CD4-positive, alpha-beta T cell treated with Interleukin-17A for 4 hours (primary cell): ENCODE data around the gene PLXNB1.
"Not testable (repeated sequence)": the region's sequence is repeated elsewhere in the genome, so short reads cannot be mapped to it uniquely, and the experiment has no call there.

Source experiments
- DNase-seq: peaks from one replicate; pipeline ENCODE4 v3.0.0-alpha.2; 2020; ENCODE audit warnings: mixed read lengths

The PLXNB1 gene

GRCh38 chr3:48463703-48464102, 33.8 kb upstream of the PLXNB1 start:
- no peak for DNase-seq

DNA sequence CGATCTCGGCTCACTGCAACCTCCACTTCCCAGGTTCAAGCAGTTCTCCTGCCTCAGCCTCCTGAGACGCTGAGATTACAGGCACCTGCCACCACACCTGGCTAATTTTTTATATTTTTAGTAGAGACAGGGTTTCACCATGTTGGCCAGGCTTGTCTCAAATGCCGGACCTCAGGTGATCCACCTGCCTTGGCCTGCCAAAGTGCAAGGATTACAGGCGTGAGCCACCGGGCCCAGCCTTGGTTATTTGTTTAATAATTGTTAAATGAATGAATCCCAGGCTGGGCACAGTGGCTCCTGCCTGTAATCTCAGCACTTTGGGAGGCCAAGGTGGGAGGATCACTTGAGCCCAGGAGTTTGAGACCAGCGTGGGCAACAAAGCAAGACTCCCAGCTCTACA, 31.9 kb upstream of the PLXNB1 start:
- DNase-seq: not testable (repeated sequence)

GRCh38 chr3:48460517-48460902, 30.6 kb upstream of the PLXNB1 start:
- no peak for DNase-seq

GRCh38 chr3:48459773-48460516, 30.1 kb upstream of the PLXNB1 start:
- no peak for DNase-seq

DNA sequence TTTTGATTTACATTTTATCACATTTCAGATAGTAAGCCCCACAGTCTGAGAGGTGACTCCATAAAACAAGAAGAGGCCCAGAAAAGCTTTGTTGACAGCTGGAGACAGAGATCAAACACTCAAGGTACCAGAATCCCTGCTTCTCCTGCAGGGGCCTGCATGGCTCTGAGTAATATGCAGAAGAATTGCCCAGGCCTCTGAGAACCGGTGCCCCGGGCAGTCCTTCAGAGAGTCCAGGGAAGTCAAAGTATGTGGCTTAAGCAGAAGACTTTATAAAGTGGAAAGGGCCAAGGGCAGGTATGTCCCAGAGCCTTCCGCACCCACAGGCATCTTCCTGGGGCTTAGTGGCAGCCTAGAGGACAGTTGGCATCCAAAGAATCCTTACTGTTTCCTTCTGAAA, 29.4 kb upstream of the PLXNB1 start:
- DNase-seq: no peak

DNA sequence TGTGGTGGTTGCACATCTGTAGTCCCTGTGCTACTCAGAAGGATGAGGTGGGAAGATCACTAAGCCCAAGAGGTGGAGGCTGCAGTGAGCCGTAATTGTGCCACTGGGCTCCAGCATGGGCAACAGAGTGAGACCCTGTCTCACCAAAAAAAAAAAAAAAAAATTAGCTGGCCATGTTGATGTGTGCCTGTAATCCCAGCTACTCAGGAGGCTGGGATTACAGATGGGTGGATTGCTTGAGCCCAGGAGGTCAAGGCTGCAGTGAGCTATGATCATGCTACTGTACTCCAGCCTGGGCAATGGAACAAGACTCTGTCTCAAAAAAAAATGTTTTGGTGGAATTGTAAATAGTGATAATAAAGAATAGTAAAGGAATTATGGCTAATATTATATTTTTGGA, 26.6 kb upstream of the PLXNB1 start:
- DNase-seq: no peak

GRCh38 chr3:48451270-48451669, 21.4 kb upstream of the PLXNB1 start:
- DNase-seq: no peak

DNA sequence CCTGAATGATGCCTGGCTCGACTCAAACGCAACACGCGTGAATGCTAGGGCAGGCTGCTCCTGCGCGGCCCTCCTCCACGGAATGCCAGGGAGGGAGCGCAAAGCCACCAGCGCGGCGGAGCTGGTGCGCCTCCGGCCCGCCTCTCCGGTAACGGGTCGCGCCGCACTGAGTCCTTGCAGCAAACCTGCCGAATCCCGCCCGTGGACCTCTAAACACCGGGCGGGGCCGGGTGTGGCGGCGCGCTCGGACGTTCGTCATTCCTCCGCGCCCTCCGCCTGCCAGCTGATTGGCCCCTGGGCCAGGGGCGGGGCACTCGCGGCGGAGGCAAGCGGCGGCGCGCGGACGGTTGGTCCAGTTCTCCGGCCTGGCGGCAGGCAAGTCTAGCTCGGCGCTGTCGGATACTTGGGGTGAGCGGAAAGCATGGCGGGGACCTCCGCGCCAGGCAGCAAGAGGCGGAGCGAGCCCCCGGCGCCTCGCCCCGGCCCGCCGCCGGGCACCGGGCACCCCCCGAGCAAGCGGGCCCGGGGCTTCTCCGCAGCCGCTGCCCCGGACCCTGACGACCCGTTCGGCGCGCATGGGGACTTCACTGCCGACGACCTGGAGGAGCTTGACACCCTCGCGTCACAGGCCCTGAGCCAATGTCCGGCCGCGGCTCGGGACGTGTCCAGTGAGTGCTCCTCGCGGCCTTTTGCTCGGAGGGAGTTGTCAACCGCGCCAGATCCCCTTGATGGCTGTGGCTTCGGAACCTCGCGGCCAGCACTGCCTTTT, 16.7 kb upstream of the PLXNB1 start, which contains the start of gene ATRIP:
TSS of gene ATRIP (plus strand) at position 313 of the 769 bp plus-strand sequence. CDS start at position 422, 109 bp downstream.
- peak; percentile 87 for DNase-seq

DNA sequence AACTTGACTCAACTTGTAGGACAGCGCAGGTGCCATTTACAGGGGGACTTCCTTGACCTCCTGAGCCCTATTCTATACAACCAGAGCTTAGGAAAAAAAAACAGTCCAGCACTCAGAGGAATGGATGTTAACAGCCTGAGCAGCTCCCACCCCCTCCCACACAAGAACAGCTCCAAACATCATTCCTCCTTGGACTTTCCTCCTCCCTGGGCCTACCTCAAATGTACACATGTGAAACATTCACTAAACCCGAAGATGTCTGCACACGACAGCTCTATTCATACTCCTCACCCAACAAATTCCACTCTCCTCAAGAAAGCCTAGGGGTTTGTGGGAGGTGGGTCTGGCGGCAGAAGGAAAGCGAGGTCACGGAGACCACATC, 16.1 kb upstream of the PLXNB1 start:
- DNase-seq: no peak

DNA sequence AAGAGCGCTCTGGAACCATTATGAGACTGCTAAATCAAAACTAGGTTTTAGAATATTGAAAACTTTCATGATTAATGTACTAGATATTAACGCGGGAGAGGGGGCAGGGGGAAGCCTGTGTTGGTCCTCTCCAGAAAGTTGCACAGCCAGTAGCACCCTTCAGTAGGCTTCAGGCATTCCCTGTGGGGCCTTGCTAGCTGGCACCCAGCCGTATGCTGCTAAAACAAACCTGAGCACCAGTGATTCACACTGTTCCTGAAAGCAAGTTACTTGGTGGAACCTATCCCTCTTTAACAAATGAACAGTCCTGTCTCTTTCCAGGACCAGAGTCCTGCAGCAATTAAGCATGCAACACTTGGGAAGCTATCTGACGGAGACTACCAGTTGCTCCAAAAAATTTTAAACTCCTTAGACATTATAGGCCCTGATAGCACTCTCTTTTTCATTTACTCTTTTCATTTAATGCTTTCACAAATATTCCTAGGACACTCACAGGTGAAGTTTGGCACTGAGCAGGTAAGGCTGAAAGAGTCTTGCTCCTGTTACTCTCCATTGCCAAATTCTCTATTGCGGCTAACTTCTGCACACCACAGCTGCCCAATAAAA, 15.5 kb upstream of the PLXNB1 start:
- DNase-seq: no peak

- no peak for DNase-seq
These were observed 12.1 kb upstream of the PLXNB1 start for GRCh38 chr3:48441940-48442339.

GRCh38 chr3:48440590-48440958, 10.7 kb upstream of the PLXNB1 start:
- DNase-seq: peak; percentile 23

GRCh38 chr3:48439820-48440589, 10.1 kb upstream of the PLXNB1 start, which contains the start of the genes CCDC51 and TMA7:
Gene CCDC51, minus strand, starts transcription at chr3:48440119. Its CDS starts 4,991 bp downstream, at chr3:48435128.
Gene TMA7, plus strand, starts transcription at chr3:48440257. Its CDS starts 40 bp downstream, at chr3:48440297.
- peak; percentile 98 for DNase-seq

DNA sequence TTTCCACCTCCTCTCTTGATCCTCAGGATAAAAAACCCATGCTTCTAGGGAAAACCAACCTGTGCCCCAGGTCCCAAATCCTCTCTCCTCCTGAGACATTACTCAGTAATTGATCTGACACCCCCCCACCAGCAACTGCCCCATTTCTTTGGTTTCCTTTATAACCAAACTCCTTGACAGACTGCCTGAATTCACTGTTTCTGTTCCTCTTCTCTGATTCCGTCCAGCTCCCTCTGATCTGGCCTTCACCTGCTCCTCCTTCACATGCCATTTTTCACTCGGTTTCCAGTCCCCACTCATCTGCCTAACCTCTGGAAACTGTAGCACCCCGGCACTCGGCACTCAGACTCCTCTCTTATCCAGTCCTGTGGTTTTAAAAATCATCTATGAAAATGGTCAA, 7.9 kb upstream of the PLXNB1 start:
- no peak for DNase-seq

GRCh38 chr3:48436855-48437254, 7.0 kb upstream of the PLXNB1 start:
- DNase-seq: no peak

DNA sequence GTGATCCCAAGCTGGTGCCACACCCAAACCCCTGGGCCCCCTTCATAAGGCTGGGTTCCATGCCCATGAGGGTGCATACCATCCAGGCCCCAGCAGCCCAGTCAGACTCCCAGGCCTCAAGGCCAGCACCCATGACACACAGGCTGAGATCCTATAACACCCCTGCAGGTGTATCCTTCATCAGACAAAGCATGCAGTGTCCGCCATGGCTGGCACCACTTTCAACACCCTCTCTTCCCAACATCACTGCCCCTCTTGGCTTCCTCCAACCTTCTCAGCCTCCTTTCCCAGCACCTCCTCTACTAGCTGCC, 6.5 kb upstream of the PLXNB1 start:
- no peak for DNase-seq

DNA sequence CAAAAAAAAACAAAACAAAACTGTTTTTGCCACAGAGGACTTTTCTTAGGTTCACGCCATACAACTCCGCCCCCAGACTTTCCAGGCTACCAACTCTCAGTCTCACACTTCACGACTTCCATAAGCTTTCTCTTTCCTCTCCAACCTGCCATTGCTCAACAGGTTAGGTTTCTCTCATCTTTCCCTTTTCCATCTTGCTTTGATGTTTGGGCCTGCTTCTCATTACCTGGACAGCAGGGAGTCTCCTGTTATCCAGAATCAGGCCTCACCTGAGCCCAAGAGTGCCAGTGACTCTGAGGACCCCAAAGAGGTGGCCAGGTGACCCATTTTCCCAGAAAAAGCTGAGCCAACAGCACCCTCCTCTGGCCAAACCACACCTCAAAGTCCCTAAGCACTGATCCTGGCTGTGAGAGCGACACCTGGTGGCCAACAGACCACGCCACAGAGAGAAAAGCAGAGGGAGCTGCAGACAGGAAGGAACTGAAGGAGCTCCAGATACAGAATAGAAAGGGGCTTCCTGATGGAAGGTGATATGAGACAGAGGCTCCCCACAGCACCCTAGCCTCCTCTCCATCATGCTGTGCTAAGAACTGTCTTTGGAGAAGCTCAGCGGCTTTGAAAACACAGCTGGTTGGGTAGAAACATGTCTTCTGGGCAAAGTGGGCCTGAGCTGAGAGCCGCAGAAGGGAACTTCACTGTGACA, 6.0 kb upstream of the PLXNB1 start:
- DNase-seq: peak; percentile 92

- no peak for DNase-seq
These were observed 5.3 kb upstream of the PLXNB1 start for GRCh38 chr3:48435223-48435595.

- DNase-seq: peak; percentile 34
These were observed 4.8 kb upstream of the PLXNB1 start for GRCh38 chr3:48434591-48435222.

DNA sequence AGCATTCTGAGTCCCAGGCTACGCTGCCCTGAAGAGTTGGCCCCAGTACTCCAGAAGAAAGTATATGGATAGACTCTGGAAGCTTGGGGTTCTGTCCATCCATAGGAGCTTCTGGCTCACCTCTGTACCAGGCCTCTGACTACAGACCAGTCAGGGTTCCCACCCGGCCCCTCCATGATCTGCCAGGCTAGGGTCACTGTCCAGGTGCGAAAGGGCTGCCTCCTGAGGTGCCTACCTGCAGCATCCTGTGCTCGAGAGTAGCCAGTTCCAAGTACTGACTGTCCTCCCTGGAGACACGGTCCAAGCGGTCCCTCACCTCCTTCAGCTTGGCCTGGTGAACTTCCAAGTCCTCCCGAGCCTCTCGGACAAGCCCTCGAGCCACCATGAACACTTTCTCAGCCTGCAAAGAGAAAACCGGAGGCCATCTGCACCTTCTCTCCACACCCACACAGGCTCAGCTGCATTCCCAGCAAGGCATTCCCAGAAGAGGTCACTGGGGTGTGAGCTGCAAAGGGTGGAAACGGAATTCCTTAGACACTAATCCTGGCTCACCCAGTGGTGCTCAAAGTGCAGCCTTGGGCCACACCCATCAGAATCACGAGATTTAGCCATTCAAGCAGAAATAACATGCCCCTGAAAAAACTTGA, 3.7 kb upstream of the PLXNB1 start:
- DNase-seq: no peak
